ENCODE results near the gene METAP2.
A peak's percentile ranks its signal among the peaks of the same experiment; 100 is the strongest.

The METAP2 gene

GRCh38 chr12:95548539-95549391 is 74.8 kb downstream of the METAP2 start:
- TF ChIP-seq CTCF (IDR thresholded peaks at IDR 0.05; ENCODE audit: insufficient read depth, missing control alignments), result no peak
- FAIRE-seq, result no peak
- peak; percentile 25 for DNase-seq (ENCODE audit: insufficient read length, low spot score)

GRCh38 chr12:95549392-95550084 is 75.6 kb downstream of the METAP2 start:
- no peak for TF ChIP-seq CTCF (IDR thresholded peaks at IDR 0.05; ENCODE audit: insufficient read depth, missing control alignments)
- no peak for DNase-seq (ENCODE audit: insufficient read length, low spot score)
- FAIRE-seq, result no peak

GRCh38 chr12:95551305-95551704 is 77.4 kb downstream of the METAP2 start, which contains the start of gene USP44:
TSS of gene USP44 (minus strand) at chr12:95551476. CDS start at chr12:95534256, 17,220 bp downstream.
- no peak for TF ChIP-seq CTCF (IDR thresholded peaks at IDR 0.05; ENCODE audit: insufficient read depth, missing control alignments)
- FAIRE-seq, result no peak

GRCh38 chr12:95551913-95552516 is 78.1 kb downstream of the METAP2 start:
- FAIRE-seq (no peak), DNase-seq (ENCODE audit: insufficient read length, low spot score) (no peak)
- no peak for TF ChIP-seq CTCF (IDR thresholded peaks at IDR 0.05; ENCODE audit: insufficient read depth, missing control alignments)

More at GRCh38 chr12:95551305-95551704, 77.4 kb downstream of the METAP2 start, which contains the start of gene USP44:
- DNase-seq (ENCODE audit: insufficient read length, low spot score), result no peak

- no peak for DNase-seq (ENCODE audit: insufficient read length, low spot score)
- FAIRE-seq, result no peak
- TF ChIP-seq CTCF (IDR thresholded peaks at IDR 0.05; ENCODE audit: insufficient read depth, missing control alignments), result no peak
Observed at GRCh38 chr12:95553197-95553943, 79.4 kb downstream of the METAP2 start.

- DNase-seq (ENCODE audit: insufficient read length, low spot score) (no peak), FAIRE-seq (no peak)
- TF ChIP-seq CTCF (IDR thresholded peaks at IDR 0.05; ENCODE audit: insufficient read depth, missing control alignments), result no peak
Observed at GRCh38 chr12:95554532-95555071, 80.7 kb downstream of the METAP2 start.

Data from D721Med (cell line).